IPS-18c (cell line): Measurements from ENCODE around the gene SNX3.
A peak's percentile ranks its signal among the peaks of the same experiment; 100 is the strongest.

ENCODE experiments used
- H3K4me3 ChIP-seq: 2 replicates; pipeline ENCODE4 v1.7.0; 2013; ENCODE audit warnings: low read depth, mild to moderate bottlenecking, low read length, moderate library complexity; ENCODE audit not compliant: insufficient read depth
- H3K9me3 ChIP-seq: one replicate; pipeline ENCODE4 v1.6.1; 2013; ENCODE audit warnings: mild to moderate bottlenecking, low read length, moderate library complexity; ENCODE audit not compliant: control insufficient read depth, insufficient read depth

The SNX3 gene

GRCh38 chr6:108168090-108168463, 92.8 kb downstream of the SNX3 start:
- H3K4me3 ChIP-seq = peak overlapping the region; percentile 38
- H3K9me3 ChIP-seq = no peaks in the 10 kb centered on the region

DNA sequence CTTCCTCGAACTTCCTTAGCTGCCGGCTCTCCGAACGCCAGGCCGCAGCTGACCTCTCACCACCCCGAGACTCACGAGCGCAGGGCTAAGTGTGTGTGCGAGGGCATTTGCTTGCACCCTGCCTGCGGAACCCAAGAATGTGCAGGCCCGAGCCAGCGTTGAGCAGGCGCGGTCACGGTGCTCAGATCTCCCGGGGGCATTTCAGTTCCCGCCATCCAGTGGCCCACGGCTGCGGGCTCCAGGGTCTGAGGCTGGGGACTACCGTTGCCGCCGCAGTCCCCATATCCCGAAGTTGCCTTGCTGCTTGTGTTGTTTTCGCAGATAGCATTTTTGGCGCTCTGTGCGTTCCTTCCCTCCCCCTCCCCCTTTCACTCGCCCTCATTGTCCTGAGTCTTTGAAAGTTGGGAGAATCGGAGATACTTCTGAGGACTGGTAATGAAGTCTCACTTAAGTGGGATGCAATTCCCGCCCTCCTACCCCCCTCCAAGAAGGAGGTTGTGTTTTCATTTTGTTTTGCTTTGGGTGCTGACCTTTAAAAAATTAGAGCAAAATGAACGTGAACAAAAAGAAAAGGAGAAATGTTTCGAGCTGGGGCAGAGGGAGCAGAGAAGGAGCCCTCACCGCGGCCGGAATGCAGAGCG, 93.3 kb downstream of the SNX3 start:
- H3K9me3 ChIP-seq = no peaks in the 10 kb centered on the region

GRCh38 chr6:108166664-108167448, 94.0 kb downstream of the SNX3 start:
- H3K4me3 ChIP-seq = peak overlapping the region; percentile 28; the same call in 1 of the 2 replicates
- no peaks in the 10 kb centered on the region for H3K9me3 ChIP-seq

More for the DNA sequence above, 93.3 kb downstream of the SNX3 start:
- H3K4me3 ChIP-seq = peak overlapping the region; percentile 38; the same call in 1 of the 2 replicates

DNA sequence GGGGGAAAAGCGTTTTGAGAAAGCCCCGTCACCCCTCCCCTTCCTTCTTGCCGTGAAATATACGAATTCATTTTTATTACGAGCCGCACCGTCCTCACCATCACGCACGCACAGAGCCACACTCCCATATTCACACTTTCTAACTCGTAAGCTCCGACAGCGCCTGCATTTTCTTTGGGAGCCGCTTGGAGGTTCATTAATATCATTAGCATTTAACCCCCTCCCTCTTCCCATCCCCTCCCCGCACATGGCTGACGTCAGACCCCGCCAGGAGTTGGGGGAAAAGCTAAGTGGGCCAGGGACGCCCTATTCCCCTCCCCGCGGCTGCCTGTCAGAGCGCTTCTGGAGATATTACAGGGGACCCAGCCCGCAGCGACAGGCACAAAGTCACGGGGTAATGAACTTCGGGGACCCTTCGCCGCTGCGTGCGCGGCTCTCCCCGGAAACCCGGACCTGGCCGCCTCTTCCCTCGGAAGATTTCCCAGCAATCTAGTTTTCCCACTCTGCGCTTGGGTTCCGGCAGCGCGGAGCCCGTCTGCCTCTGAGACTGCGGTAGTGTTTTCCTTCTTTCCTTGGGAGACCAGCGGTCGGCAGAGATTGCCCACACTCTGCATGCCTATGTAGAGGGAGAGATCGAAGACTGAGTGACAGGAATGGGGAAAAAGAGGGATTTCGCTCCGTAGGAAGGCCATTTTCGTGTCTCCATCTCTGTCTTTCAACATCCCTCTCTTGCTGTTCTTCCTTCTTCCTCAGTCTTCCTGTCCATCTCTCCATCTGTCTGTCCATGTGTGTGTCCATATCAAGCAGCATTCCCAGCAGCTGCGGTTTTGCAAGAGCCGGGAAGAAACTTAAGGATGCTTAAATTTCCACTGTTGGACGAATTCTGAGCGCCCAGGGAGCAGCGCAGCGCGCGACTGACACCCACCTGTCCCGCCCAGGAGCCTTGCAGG, 94.9 kb downstream of the SNX3 start, which contains the start of gene NR2E1:
NR2E1 (plus strand) TSS at position 309 of the 950 bp plus-strand sequence. CDS start 744 bp downstream, outside the sequence.
- Histone ChIP-seq H3K4me3 (peak within 1 kb of the TSS; percentile 45), H3K9me3 (no peaks in the 10 kb centered on the region)

DNA sequence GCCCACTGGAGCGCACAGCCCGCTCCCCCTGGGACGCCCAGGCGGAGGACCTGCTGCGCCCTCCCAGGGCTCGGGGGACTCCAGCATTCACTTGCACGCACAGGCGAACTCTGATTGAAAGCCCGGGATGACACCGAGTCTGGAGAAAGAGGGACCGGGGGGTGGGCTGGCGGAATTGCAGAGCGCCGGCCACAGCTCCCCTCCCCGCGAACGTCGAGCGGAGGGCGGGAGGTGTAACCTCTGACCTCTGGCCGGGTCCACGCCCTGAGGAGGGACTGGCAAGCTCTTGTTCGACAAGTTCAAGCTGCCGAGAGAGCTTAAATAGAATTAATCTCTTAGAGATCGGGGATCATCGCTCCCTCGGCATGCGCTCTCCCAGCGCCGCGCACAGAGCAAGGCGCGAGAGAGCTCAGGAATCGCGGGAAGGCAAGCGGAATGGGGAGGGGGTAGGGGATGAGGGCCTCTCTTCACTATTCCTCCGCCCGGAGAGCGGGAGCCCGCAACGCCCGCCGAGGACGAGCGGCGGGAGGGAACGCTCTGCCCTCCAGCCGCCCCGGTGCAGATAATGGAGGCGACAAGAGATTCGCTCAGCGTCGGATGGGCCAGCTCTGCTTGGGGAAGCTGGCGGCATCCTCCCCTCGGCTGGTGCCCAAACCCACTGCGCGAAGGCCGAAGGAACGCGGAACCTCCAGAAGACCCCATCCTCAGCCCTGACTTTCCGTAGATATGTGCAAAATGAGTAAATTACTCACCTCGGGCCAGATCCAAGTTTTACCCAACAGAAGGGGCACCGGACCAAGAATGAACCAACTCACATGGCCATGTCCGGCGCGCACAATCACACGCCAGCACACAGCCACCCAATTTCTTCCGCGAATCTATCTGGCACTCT, 95.8 kb downstream of the SNX3 start:
- H3K9me3 ChIP-seq = no peaks in the 10 kb centered on the region
- peak overlapping the region; percentile 45 for H3K4me3 ChIP-seq

- Histone ChIP-seq H3K9me3 (no peaks in the 10 kb centered on the region), H3K4me3 (peak overlapping the region; percentile 45)
Measured at GRCh38 chr6:108164543-108164814, 96.4 kb downstream of the SNX3 start.

- Histone ChIP-seq H3K9me3 (no peaks in the 10 kb centered on the region), H3K4me3 (peak overlapping the region; percentile 45; the same call in 1 of the 2 replicates)
Measured at GRCh38 chr6:108163644-108164542, 96.9 kb downstream of the SNX3 start.

- Histone ChIP-seq H3K4me3 (no peak overlapping the region), H3K9me3 (no peaks in the 10 kb centered on the region)
Measured at GRCh38 chr6:108163267-108163643, 97.6 kb downstream of the SNX3 start.

GRCh38 chr6:108161724-108162282, 99.0 kb downstream of the SNX3 start:
- no peak overlapping the region for H3K4me3 ChIP-seq
- no peaks in the 10 kb centered on the region for H3K9me3 ChIP-seq
